ENCODE results near the gene RFX6. TPM values are rescaled to one million over a fixed set of nuclear protein-coding genes. Genes with fewer than 3 reads are reported as not detected.

The RFX6 gene
- polyA plus RNA-seq, 2 donors = 0.01 TPM; not detected in 1

DNA sequence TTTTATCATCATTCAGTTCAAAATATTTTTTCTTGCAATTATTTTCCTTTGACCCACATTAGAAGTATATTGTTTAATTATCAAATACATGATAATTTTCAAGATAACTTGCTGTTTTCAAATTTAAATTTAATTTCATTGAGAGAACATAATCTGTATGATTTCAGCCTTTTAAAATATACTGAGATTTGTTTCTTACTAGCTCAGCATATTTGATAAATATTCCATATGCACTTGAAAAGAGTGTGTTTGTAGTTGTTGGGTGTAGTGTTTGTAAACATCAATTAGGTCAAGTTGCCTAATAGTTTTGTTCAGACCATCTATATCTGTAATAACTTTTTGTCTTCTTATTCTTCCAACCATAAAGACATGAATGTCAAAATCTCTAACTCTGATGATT, 19.0 kb upstream of the RFX6 start:
- Histone ChIP-seq H3K36me3 (ENCODE audit: control insufficient read depth in 2 of 2, insufficient read depth in 2 of 2, low read length in 1 of 2) (no peaks in the 10 kb centered on the region), H3K4me3 (ENCODE audit: low read depth in 1 of 2, low read length in 2 of 2) (no peak overlapping the region)

DNA sequence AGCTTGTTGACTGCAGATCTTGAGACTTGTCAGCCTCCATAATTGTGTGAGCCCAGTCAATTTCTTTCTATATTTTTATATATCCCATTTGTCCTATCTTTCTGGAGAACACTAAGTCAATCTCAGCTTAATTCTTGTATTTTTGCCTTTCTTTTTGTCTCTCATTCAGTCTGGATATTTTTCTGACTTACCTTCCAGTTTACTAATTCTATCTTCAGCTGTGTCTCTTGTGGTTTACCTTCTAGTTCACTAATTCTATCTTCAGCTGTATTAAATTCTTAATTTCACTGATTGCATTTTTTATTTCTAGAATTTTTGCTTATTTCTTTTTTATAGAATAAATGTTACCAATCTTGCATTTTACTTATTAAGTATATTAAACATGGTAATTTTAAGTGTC, 17.8 kb upstream of the RFX6 start:
- Histone ChIP-seq H3K4me3 (ENCODE audit: low read depth in 1 of 2, low read length in 2 of 2) (no peak overlapping the region), H3K9me3 (ENCODE audit: control insufficient read depth in 2 of 2, insufficient read depth in 1 of 2, low read depth in 1 of 2, low read length in 1 of 2) (no peaks in the 10 kb centered on the region), H3K27ac (ENCODE audit: low read depth in 2 of 2, low read length in 1 of 2) (no peak overlapping the region), H3K36me3 (ENCODE audit: control insufficient read depth in 2 of 2, insufficient read depth in 2 of 2, low read length in 1 of 2) (no peaks in the 10 kb centered on the region), H3K27me3 (ENCODE audit: control insufficient read depth in 1 of 2, insufficient read depth in 2 of 2, low read length in 2 of 2) (no peaks in the 10 kb centered on the region), H3K4me1 (ENCODE audit: control insufficient read depth in 2 of 2, insufficient read depth in 2 of 2, low read length in 1 of 2) (no peaks in the 10 kb centered on the region)

More for the DNA sequence above, 19.0 kb upstream of the RFX6 start:
- Histone ChIP-seq H3K9me3 (ENCODE audit: control insufficient read depth in 2 of 2, insufficient read depth in 1 of 2, low read depth in 1 of 2, low read length in 1 of 2) (no peaks in the 10 kb centered on the region), H3K27me3 (ENCODE audit: control insufficient read depth in 1 of 2, insufficient read depth in 2 of 2, low read length in 2 of 2) (no peaks in the 10 kb centered on the region), H3K4me1 (ENCODE audit: control insufficient read depth in 2 of 2, insufficient read depth in 2 of 2, low read length in 1 of 2) (no peaks in the 10 kb centered on the region), H3K27ac (ENCODE audit: low read depth in 2 of 2, low read length in 1 of 2) (no peak overlapping the region)

DNA sequence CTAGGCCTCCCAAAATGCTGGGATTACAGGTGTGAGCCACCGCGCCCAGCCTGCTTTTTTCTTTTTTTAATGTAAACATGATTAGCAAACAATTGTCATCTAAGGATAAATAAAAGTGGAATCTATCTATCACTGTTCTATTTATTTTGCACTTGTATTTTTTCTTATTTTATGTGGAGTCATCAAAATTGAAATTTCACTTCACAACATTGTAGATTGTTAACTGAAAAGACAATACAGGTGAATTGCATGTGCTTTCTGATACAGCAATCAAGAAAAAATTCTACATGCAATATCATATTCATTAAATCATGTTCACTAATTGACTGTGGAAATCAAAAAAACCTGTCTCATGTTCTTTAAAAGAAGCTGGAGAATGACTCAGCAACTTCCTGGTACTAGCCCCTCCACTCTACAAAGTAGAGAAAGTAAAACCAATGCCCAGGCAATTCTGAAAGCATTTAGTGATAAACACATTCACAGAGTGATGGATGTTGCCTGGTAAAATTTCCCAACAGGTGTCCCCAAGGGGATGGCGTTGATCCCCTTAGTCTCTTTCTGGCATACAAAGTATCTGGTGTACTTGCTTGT, 10.7 kb upstream of the RFX6 start:
- Histone ChIP-seq H3K4me3 (ENCODE audit: low read depth in 1 of 2, low read length in 2 of 2) (no peak overlapping the region), H3K9me3 (ENCODE audit: control insufficient read depth in 2 of 2, insufficient read depth in 1 of 2, low read depth in 1 of 2, low read length in 1 of 2) (no peaks in the 10 kb centered on the region), H3K4me1 (ENCODE audit: control insufficient read depth in 2 of 2, insufficient read depth in 2 of 2, low read length in 1 of 2) (no peaks in the 10 kb centered on the region), H3K27ac (ENCODE audit: low read depth in 2 of 2, low read length in 1 of 2) (no peak overlapping the region), H3K27me3 (ENCODE audit: control insufficient read depth in 1 of 2, insufficient read depth in 2 of 2, low read length in 2 of 2) (no peaks in the 10 kb centered on the region), H3K36me3 (ENCODE audit: control insufficient read depth in 2 of 2, insufficient read depth in 2 of 2, low read length in 1 of 2) (no peaks in the 10 kb centered on the region)
- WGBS, 2 donors = 81 to 86% methylated on average over 3 of the region's 3 CpGs

DNA sequence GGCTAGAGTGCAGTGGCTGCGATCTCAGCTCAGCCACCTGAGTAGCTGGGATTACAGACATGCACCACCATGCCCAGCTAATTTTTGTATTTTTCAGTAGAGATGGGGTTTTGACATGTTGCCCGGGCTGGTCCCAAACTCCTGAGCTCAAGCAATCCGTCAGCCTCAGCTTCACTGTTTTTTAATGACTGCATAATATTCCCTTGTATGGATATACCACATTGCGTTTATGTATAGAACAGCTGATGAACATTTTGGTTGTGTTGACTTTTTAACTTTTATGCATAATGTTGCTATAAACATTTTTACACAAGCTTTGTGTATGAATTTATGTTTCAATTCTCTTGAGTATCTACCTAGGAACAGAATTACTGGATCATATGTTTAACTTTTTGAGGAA, 4.3 kb upstream of the RFX6 start:
- no peaks in the 10 kb centered on the region for H3K36me3 ChIP-seq (ENCODE audit: control insufficient read depth in 2 of 2, insufficient read depth in 2 of 2, low read length in 1 of 2)
- H3K4me1 ChIP-seq (ENCODE audit: control insufficient read depth in 2 of 2, insufficient read depth in 2 of 2, low read length in 1 of 2) = peaks cover 8% of the 10 kb centered on the region in 2 donors
- H3K27me3 ChIP-seq (ENCODE audit: control insufficient read depth in 1 of 2, insufficient read depth in 2 of 2, low read length in 2 of 2) = peaks cover 0 to 16% of the 10 kb centered on the region in 2 donors
- H3K9me3 ChIP-seq (ENCODE audit: control insufficient read depth in 2 of 2, insufficient read depth in 1 of 2, low read depth in 1 of 2, low read length in 1 of 2) = no peaks in the 10 kb centered on the region
- 92 to 94% methylated on average over 4 of the region's 4 CpGs for WGBS, 2 donors
- H3K27ac ChIP-seq (ENCODE audit: low read depth in 2 of 2, low read length in 1 of 2) = no peak overlapping the region
- no peak overlapping the region for H3K4me3 ChIP-seq (ENCODE audit: low read depth in 1 of 2, low read length in 2 of 2)

DNA sequence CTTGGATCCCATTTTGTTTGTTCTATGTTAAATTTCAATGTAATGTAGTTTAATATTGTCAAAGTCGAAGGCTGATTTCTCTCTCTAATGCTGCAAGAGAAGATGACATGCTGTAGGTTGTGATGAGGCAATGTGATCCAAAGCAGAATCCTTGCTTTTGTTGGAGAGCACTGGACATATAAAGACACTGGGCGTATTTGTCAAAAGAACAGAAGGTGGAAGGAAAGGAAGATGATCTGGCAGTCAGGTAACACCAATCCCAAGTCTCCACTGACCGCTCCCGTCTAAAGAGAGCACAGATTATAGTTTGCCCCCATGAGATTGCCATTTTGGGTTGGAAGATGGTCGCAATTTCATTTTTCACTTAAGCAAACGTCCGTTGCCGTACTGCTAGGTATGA, 935 bp upstream of the RFX6 start:
- no peak overlapping the region for H3K27ac ChIP-seq (ENCODE audit: low read depth in 2 of 2, low read length in 1 of 2)
- H3K36me3 ChIP-seq (ENCODE audit: control insufficient read depth in 2 of 2, insufficient read depth in 2 of 2, low read length in 1 of 2) = no peaks in the 10 kb centered on the region
- WGBS, 2 donors = 21 to 22% methylated on average over 8 of the region's 8 CpGs
- no peak overlapping the region for H3K4me3 ChIP-seq (ENCODE audit: low read depth in 1 of 2, low read length in 2 of 2)
- H3K27me3 ChIP-seq (ENCODE audit: control insufficient read depth in 1 of 2, insufficient read depth in 2 of 2, low read length in 2 of 2) = peaks cover 0 to 16% of the 10 kb centered on the region in 2 donors
- H3K4me1 ChIP-seq (ENCODE audit: control insufficient read depth in 2 of 2, insufficient read depth in 2 of 2, low read length in 1 of 2) = peaks cover 8% of the 10 kb centered on the region in 2 donors
- H3K9me3 ChIP-seq (ENCODE audit: control insufficient read depth in 2 of 2, insufficient read depth in 1 of 2, low read depth in 1 of 2, low read length in 1 of 2) = no peaks in the 10 kb centered on the region

DNA sequence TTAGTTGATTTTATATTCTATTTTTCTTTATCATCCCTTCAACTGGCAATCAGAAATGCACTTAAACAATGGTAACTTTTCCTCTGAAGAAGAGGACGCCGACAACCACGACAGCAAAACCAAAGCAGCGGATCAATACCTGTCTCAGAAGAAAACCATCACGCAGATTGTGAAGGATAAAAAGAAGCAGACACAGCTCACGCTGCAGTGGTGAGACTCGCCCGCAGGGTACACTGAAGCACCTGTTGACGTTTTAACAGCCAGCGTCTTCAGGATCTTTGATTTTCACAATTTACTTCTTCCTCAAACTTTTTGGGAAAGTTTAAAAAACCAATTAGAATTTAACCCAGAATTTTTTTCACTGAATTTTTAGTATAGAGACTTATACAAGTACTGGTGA, 701 bp downstream of the RFX6 start:
- no peaks in the 10 kb centered on the region for H3K9me3 ChIP-seq (ENCODE audit: control insufficient read depth in 2 of 2, insufficient read depth in 1 of 2, low read depth in 1 of 2, low read length in 1 of 2)
- no peak overlapping the region for H3K4me3 ChIP-seq (ENCODE audit: low read depth in 1 of 2, low read length in 2 of 2)
- peaks cover 0 to 16% of the 10 kb centered on the region in 2 donors for H3K27me3 ChIP-seq (ENCODE audit: control insufficient read depth in 1 of 2, insufficient read depth in 2 of 2, low read length in 2 of 2)
- 10 to 12% methylated on average over 10 of the region's 10 CpGs for WGBS, 2 donors
- no peak overlapping the region for H3K27ac ChIP-seq (ENCODE audit: low read depth in 2 of 2, low read length in 1 of 2)
- no peaks in the 10 kb centered on the region for H3K36me3 ChIP-seq (ENCODE audit: control insufficient read depth in 2 of 2, insufficient read depth in 2 of 2, low read length in 1 of 2)
- peaks cover 8% of the 10 kb centered on the region in 2 donors for H3K4me1 ChIP-seq (ENCODE audit: control insufficient read depth in 2 of 2, insufficient read depth in 2 of 2, low read length in 1 of 2)

DNA sequence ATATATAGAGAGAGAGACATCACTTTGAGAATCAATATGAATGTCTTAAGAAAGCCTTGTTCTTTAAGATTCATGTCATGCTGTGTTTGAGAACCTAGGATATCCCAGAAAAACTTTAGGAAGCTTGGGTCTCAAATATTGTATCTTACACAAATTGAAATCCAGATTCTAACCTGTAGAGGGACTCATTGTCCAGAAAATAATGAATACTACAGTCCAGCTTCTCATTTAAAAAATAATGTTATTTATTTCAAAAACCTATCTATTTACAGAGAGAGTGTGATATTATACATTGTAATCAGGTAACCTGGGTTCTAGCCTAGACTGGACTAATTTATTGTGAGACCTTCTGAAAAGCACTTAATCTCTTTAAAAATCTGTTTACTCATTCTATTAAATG, 4.2 kb downstream of the RFX6 start:
- Histone ChIP-seq H3K4me3 (ENCODE audit: low read depth in 1 of 2, low read length in 2 of 2) (no peak overlapping the region), H3K27me3 (ENCODE audit: control insufficient read depth in 1 of 2, insufficient read depth in 2 of 2, low read length in 2 of 2) (peaks cover 0 to 14% of the 10 kb centered on the region in 2 donors), H3K27ac (ENCODE audit: low read depth in 2 of 2, low read length in 1 of 2) (no peak overlapping the region), H3K4me1 (ENCODE audit: control insufficient read depth in 2 of 2, insufficient read depth in 2 of 2, low read length in 1 of 2) (peaks cover 8% of the 10 kb centered on the region in 2 donors), H3K36me3 (ENCODE audit: control insufficient read depth in 2 of 2, insufficient read depth in 2 of 2, low read length in 1 of 2) (no peaks in the 10 kb centered on the region), H3K9me3 (ENCODE audit: control insufficient read depth in 2 of 2, insufficient read depth in 1 of 2, low read depth in 1 of 2, low read length in 1 of 2) (no peaks in the 10 kb centered on the region)

DNA sequence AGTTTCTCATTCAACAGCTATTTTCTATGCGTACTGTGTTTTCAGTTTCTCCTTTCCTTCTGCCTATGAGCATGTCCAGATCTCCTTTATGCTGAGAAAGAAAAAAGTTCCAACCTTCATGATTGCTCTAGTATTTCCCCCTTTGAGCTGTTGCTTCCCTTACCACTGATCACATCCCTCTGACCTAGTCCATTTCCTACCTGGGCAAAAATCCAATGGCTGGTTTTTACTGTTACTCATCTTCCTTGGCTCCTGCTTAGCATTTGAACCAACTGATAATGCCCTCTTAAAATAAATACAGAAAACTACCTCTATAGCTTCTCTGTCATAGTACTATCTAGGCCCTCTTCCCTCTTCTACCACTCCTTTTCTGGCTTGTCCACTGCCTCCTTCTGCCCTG, 6.0 kb downstream of the RFX6 start:
- H3K9me3 ChIP-seq (ENCODE audit: control insufficient read depth in 2 of 2, insufficient read depth in 1 of 2, low read depth in 1 of 2, low read length in 1 of 2) = no peaks in the 10 kb centered on the region
- no peaks in the 10 kb centered on the region for H3K27me3 ChIP-seq (ENCODE audit: control insufficient read depth in 1 of 2, insufficient read depth in 2 of 2, low read length in 2 of 2)
- H3K27ac ChIP-seq (ENCODE audit: low read depth in 2 of 2, low read length in 1 of 2) = no peak overlapping the region
- 77 to 81% methylated on average over 1 of the region's 1 CpG for WGBS, 2 donors
- H3K36me3 ChIP-seq (ENCODE audit: control insufficient read depth in 2 of 2, insufficient read depth in 2 of 2, low read length in 1 of 2) = no peaks in the 10 kb centered on the region
- H3K4me3 ChIP-seq (ENCODE audit: low read depth in 1 of 2, low read length in 2 of 2) = no peak overlapping the region
- H3K4me1 ChIP-seq (ENCODE audit: control insufficient read depth in 2 of 2, insufficient read depth in 2 of 2, low read length in 1 of 2) = no peaks in the 10 kb centered on the region

DNA sequence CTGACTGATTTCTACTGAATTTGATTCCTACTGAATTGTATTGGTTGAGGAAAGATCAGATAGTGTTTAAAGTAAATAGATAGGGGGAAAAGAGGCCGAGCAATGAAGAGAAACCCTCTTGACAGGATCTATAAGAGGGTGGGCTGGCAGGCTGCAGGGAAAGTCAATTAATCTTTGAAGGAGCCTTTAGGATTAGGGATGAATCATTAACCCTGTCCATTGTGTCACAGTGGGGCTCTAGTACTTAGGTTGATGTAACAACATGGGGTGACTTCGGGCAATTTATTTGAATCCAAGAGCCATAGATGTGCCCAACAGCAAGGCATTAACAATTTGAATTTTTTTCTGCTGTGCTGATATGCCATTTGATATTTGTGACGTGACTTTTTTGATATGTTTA, 7.5 kb downstream of the RFX6 start:
- no peaks in the 10 kb centered on the region for H3K4me1 ChIP-seq (ENCODE audit: control insufficient read depth in 2 of 2, insufficient read depth in 2 of 2, low read length in 1 of 2)
- H3K27me3 ChIP-seq (ENCODE audit: control insufficient read depth in 1 of 2, insufficient read depth in 2 of 2, low read length in 2 of 2) = no peaks in the 10 kb centered on the region
- no peak overlapping the region for H3K4me3 ChIP-seq (ENCODE audit: low read depth in 1 of 2, low read length in 2 of 2)
- H3K27ac ChIP-seq (ENCODE audit: low read depth in 2 of 2, low read length in 1 of 2) = no peak overlapping the region
- no peaks in the 10 kb centered on the region for H3K36me3 ChIP-seq (ENCODE audit: control insufficient read depth in 2 of 2, insufficient read depth in 2 of 2, low read length in 1 of 2)
- H3K9me3 ChIP-seq (ENCODE audit: control insufficient read depth in 2 of 2, insufficient read depth in 1 of 2, low read depth in 1 of 2, low read length in 1 of 2) = no peaks in the 10 kb centered on the region
- whole genome bisulfite sequencing, 2 donors = 59 to 71% methylated on average over 3 of the region's 3 CpGs

DNA sequence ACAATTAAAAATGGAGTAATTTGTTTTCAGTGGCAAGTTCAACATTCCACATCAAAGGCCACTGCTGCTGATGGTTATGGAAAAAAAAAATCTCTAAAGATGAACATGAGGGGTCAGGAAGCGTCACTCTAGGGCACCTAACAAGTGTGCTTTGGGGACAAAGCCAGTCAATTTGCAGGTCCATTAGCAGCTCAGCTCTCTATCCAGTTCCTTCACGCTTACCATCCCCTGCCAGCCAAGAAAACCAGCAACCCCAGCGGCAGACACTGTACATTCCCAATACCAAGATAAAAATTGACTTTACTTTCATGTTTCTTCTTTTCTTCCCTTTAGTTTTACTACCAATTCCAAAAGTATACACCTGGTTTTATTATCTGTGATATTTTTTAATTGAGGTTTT, 10.1 kb downstream of the RFX6 start:
- Histone ChIP-seq H3K27ac (ENCODE audit: low read depth in 2 of 2, low read length in 1 of 2) (no peak overlapping the region), H3K36me3 (ENCODE audit: control insufficient read depth in 2 of 2, insufficient read depth in 2 of 2, low read length in 1 of 2) (no peaks in the 10 kb centered on the region), H3K27me3 (ENCODE audit: control insufficient read depth in 1 of 2, insufficient read depth in 2 of 2, low read length in 2 of 2) (no peaks in the 10 kb centered on the region), H3K9me3 (ENCODE audit: control insufficient read depth in 2 of 2, insufficient read depth in 1 of 2, low read depth in 1 of 2, low read length in 1 of 2) (no peaks in the 10 kb centered on the region), H3K4me1 (ENCODE audit: control insufficient read depth in 2 of 2, insufficient read depth in 2 of 2, low read length in 1 of 2) (no peaks in the 10 kb centered on the region), H3K4me3 (ENCODE audit: low read depth in 1 of 2, low read length in 2 of 2) (no peak overlapping the region)
- WGBS, 2 donors = 61 to 69% methylated on average over 3 of the region's 3 CpGs

Measured in esophagus (tissue), 2 donors.